ENCODE data around the gene CTSH.
A peak's percentile ranks its signal among the peaks of the same experiment; 100 is the strongest.

CTSH gene, protein sequence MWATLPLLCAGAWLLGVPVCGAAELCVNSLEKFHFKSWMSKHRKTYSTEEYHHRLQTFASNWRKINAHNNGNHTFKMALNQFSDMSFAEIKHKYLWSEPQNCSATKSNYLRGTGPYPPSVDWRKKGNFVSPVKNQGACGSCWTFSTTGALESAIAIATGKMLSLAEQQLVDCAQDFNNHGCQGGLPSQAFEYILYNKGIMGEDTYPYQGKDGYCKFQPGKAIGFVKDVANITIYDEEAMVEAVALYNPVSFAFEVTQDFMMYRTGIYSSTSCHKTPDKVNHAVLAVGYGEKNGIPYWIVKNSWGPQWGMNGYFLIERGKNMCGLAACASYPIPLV

DNA sequence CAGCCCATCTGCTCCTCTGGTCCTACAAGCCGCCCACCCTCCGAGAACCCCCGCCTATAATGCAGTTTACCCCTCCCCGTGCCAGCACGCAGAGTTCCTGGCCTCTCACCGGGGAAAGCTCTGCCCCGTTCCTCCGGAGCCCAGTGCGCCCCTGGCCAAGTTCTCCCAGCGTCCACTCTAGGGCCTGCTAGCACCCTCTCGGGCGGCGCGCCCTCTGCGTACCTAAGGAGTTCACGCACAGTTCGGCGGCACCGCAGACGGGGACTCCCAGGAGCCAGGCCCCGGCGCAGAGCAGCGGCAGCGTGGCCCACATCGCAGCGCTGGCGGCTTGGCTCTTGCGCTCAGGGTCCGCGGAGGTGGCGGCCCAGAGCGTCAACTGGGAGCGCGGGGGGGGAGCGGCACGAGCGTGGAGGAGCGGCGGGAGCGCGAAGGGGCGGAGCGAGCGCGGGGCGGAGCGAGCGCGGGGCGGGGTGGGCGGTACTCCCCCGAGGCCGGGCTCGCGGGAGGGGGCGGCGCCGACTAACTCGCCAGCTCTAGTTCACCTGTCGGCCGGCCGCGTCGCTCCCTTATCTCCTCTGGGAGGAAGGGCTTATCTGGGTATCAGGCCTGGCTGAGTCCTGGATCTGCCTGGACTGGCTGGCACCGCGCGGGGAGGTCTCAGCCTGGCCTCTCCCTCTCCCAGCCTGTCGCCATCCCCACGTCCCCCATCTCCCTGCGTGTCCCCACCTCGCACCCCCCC is at the start of gene CTSH:
Gene CTSH, minus strand, starts transcription at position 378 of the 739 bp plus-strand sequence. Its CDS starts 65 bp downstream, at position 313.
- no peak for DNase-seq (ENCODE audit: insufficient read length, low spot score)
- no peak; the same call in 1 of the 2 replicates for TF ChIP-seq POLR2A (IDR thresholded peaks at IDR 0.05; ENCODE audit: low read depth, low read length)
- FAIRE-seq = no peak

DNA sequence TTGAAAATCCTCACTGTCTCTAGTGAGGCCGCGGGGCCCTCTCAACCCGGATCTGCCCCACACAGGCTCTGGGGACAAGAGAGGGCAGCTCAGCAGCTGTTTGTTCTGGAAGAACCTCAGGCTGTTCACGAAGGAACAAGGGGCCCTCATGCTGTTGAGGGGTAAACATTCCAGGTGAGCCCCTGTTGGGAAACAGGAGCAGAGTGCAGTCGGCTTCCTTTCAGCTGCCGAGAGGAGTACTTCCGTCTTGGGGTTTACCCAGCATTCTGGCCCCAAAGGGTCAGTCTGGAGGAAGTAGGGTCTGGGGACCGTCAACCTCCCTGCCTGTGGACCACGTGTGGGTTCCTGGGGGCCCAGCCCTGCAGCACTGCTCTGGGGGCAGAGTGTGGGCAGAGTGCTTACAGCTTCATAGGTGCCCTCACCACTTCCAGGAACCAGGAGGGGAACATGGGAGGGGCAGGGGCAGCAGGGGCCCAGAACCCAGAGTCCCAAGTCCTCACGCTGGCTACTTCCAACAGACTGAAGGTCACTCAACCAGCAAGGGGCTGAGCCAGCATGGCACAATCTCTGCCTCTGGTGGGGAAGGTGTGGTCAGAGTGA is 49.2 kb upstream of the CTSH start:
- no peak for DNase-seq (ENCODE audit: insufficient read length, low spot score)
- no peak for FAIRE-seq
- TF ChIP-seq POLR2A (IDR thresholded peaks at IDR 0.05; ENCODE audit: low read depth, low read length) = no peak

DNA sequence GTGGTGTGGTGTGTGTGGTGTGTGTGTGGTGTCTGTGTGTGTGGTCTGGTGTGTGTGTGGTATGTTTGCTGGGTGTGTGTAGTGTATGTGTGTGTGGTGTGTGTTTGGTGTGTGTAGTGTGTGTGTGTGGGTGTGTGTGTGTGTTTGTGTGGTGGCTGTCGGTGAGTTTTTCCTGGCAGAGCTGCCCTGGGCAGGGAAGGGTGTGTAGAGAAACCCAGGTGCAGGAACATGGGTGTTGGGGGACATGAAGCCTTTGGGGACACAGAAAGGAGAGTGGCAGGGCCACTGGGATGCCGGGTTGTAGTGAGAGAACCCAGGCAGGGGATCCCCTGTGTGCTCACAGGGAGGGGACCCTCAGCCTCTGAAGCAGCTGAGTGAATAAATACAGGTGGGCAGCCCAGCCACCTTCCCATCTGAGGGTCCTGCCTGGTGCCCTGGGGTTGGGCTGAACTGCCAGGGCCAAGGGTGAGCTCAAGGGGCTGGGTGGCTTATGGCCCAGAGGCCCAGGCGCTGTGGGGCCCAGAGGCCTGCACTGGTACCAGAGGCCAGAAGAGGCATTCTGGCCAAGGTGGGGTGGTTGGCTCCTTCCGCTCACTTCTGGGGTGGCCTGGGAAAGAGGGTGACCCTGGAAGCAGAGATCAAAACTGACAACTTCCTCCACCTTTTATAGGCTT is 48.5 kb upstream of the CTSH start:
- no peak for TF ChIP-seq POLR2A (IDR thresholded peaks at IDR 0.05; ENCODE audit: low read depth, low read length)
- FAIRE-seq (no peak), DNase-seq (ENCODE audit: insufficient read length, low spot score) (no peak)

DNA sequence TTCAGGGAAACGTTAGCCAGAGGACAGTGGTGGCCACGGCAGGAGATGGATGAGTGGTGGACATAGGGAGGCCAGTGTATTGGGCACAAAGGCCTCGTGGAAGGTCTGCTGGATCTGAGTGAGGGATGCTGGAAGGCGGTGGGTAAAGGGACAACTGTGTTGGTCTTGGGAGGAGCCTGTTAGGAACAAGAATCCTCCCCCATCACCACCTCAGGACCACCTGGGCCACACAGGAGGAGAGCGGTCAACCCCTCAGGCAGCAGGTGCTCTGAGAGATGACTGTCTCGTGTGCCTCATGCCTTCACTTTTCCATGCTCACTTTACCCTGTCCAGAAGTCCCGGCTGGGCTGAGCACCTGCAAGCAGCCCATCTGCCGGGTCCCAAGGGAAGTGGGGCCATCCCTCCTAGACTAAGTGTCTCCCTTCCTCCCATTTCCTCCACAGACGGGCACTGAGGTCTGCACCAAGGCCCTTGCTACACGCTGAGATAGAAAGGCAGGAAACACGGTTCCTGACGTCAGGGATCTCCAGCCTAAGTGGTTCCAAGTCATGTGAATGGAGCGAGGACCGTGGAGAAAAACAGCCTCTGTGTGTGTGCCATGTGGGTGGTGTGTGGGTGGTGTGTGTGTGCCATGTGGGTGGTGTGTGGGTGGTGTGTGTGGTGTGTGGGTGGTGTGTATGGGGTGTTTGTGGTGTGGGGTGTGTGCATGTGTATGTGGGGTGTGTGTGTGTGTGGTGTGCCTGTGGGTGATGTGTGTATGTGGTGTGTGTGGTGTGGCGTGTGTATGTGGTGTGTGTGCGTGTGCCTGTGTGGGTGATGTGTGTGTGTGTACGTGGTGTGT is 47.8 kb upstream of the CTSH start:
- no peak for TF ChIP-seq POLR2A (IDR thresholded peaks at IDR 0.05; ENCODE audit: low read depth, low read length)
- DNase-seq (ENCODE audit: insufficient read length, low spot score) = no peak
- no peak for FAIRE-seq

DNA sequence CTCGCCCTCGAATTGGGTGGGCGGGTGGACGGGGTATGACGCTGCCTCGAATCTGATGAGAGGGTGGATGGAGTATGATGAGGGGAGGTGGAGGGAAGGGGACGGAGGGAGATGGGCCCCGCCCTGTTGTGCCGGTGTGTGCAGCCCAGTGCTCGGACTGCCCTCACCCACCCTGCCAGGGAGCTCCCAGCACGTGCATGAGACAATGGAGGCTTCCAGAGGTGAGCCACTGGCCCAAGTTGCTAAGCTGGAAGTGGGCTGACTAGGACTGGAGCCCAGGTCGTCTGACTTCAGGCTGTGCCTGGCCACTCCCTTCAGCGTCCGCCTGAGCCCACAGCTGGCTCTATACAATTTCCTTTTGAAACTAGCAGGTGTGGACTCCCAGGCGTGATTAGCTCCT is 47.0 kb upstream of the CTSH start:
- no peak for TF ChIP-seq POLR2A (IDR thresholded peaks at IDR 0.05; ENCODE audit: low read depth, low read length)
- no peak for DNase-seq (ENCODE audit: insufficient read length, low spot score)
- FAIRE-seq = no peak

DNA sequence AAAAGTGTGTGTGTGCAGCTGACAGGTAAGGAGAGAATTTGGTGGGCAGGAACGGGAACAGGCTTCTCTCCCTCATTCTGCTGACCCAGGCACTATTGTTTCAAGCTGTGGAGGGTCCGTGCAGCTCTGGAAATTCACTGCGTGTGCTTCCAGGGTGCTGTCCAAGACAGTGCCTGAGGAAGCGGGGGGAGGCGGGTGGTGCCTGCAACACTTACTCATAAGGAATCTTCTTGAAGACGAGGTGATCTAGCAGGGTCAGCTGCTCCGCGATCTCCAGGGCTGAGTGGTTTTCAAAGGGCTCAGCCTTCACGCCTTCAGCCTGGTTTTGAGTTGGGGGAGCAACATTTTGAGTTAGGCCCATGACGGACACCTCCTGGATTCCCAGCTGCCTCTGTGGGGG is 46.6 kb upstream of the CTSH start:
- DNase-seq (ENCODE audit: insufficient read length, low spot score) (no peak), FAIRE-seq (no peak)
- no peak for TF ChIP-seq POLR2A (IDR thresholded peaks at IDR 0.05; ENCODE audit: low read depth, low read length)

DNA sequence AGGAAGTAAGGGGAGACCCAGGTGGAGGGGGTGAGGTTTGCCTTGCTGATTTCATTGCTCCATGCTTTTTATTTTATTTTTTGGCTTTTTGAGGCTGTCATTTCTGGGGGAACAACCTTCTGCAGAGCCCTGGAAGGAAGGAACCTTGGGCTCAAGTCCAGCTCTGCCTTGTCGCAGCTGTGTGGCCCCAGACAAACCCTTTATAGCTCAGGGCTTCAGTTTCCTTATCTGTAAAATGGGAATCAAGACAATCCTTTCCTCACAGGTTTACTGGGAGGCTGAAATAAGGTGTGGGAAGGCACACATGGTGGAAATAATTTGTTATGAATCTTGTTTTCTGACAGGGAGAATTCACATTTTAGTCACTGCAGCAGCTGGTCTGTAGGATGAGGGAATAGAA is 45.4 kb upstream of the CTSH start:
- no peak for TF ChIP-seq POLR2A (IDR thresholded peaks at IDR 0.05; ENCODE audit: low read depth, low read length)
- FAIRE-seq (no peak), DNase-seq (ENCODE audit: insufficient read length, low spot score) (no peak)

DNA sequence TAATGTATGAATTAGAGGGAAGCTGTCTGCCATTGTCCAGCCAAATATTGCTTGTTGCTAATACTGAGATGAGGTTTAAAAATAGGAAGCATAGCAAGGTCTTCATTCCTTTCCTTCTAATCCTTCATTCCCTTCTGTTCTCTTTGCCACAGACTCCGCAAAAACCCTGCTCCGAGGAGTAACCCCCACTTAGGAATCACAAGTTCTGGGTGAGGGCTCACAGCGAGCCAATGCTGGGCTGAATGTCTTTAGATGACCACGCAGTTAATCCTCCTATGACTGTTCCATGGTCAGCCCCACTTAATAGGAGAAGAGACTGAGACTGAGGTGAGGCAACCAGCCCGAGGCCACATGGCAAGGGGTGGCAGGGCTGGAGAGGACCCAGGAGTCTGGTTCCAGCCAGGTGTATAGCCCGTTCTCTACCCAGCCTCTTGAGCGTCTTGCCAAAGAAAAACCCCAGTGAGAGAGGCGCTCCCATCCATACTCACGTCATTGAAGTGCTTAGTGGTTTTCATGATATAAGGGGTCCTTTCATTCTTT is 44.9 kb upstream of the CTSH start:
- FAIRE-seq (no peak), DNase-seq (ENCODE audit: insufficient read length, low spot score) (no peak)
- TF ChIP-seq POLR2A (IDR thresholded peaks at IDR 0.05; ENCODE audit: low read depth, low read length) = no peak

DNA sequence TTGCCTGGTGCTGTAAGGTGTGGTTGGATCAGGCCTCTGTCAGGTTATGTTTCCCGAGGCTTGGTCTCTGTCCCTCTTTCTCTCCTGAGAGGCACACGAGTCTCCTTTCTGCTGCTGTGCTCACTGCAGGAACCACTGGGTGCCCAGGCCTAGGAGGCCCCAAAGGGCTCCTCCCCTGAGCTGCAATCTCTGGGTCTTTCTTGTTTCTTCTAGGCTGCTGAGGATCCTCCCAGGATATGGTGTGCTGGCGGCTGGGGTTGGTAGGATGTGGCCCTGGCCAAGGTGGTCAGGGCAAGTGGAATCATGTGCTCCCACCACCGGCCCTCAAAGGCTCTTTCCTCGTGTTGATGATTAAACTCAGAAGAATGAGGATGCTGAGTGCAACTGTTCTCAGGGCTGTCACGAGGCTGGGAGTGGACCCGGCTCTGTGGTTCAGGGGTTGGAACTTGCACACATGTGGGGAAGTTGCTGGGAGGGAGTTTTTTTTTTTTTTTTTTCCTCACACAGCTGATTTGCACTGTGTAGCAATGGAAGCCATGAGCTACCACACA is 43.6 kb upstream of the CTSH start:
- no peak for FAIRE-seq
- peak; percentile 85 for DNase-seq (ENCODE audit: insufficient read length, low spot score)
- no peak for TF ChIP-seq POLR2A (IDR thresholded peaks at IDR 0.05; ENCODE audit: low read depth, low read length)

DNA sequence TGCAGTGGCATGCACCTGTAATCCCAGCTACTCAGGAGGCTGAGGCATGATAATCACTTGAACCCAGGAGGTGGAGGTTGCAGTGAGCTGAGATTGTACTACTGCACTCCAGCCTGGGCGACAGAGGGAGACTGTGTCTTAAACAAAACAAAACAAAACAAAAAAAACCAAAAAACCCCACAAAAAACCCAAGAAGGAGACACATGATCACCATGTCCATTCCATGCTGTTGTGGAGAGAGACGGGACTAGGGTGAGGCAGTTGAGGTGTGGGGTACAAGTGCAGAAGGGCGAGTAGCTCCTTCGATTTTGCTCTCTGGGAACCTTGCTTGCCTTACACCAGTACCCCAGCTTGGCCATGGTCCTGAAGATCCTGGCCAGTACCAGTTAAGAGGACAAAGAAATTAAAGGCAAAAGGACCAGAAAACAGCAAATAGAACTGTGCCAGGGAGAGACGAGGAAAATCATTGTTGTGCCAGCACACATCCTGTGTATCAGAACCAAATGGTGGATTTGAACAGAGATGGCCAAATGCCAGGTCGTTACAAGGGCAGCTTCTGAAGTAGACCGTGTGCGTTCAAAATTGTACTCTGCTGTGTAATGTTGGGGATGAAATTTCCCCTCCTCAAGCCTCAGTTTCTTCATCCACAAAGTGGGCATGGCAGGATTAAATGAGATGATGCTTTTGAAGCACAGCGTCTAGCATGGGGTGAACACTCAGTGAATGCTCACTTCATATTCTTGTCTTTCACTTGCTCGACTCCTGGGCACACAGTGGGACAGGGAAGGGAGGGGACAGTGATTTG is 42.9 kb upstream of the CTSH start:
- FAIRE-seq (no peak), DNase-seq (ENCODE audit: insufficient read length, low spot score) (no peak)
- TF ChIP-seq POLR2A (IDR thresholded peaks at IDR 0.05; ENCODE audit: low read depth, low read length) = no peak

DNA sequence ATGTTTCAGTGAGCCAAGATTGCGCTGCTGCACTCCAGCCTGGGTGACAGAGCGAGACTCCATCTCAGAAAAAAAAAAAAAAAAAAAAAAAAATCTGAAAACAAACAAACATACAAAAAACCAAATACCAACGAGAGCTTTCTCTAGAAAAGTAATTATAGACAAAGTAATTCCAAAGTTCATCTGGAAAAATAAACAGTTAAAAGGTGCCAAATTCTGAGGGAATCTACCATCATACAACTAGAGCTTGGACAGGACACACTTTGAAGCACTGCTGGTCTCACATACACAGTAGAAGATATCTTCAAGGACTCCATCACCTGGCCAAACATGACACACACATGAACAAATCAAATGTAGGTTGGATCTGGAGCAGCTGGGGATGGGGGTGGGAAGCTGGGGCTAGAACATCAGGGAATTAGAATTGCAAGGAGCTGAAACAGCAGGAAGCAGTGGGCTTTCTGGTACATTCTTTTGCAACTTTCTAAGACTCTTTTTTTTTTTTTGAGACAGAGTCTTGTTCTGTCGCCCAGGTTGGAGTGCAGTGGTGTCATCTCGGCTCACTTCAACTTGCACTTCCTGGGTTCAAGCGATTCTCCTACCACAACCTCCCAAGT is 41.1 kb upstream of the CTSH start:
- FAIRE-seq (no peak), DNase-seq (ENCODE audit: insufficient read length, low spot score) (no peak)
- no peak for TF ChIP-seq POLR2A (IDR thresholded peaks at IDR 0.05; ENCODE audit: low read depth, low read length)

DNA sequence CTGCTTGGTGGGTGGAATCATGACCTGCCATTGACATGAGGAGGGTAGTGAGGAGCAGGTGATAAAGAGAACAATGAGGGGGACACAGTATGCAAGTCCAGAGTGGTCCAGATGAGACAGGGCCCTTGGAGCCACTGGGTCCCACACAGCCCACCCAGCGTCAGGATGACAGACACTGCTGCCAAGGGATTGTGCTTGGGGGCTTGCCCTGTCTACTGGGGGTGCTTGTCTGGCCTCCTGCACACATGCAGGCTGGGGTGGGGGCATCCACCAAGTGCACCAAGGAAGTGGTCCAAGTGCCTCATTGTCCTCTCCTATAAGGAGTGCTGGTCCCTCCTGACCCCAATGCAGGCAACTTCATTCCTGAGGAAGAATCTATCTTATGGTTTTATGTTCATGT is 39.2 kb upstream of the CTSH start:
- FAIRE-seq = no peak
- no peak for TF ChIP-seq POLR2A (IDR thresholded peaks at IDR 0.05; ENCODE audit: low read depth, low read length)
- DNase-seq (ENCODE audit: insufficient read length, low spot score) = no peak

Data from H54 (cell line).